Measurements from ENCODE around the gene TGM2. TPM values are rescaled to one million over a fixed set of nuclear protein-coding genes. Genes with fewer than 3 reads are reported as not detected.

TGM2 gene
- total RNA-seq, 2 experiments from 2014 or later = 0.06 to 0.27 TPM

- H3K9me3 Mint-ChIP-seq = no peaks in the 10 kb centered on the region
- H3K36me3 ChIP-seq (ENCODE audit: insufficient read depth, low read length) = no peaks in the 10 kb centered on the region
- no peak overlapping the region for H3K27ac ChIP-seq (ENCODE audit: low read depth in 1 of 2, low read length in 2 of 2)
- no peaks in the 10 kb centered on the region for H3K4me1 ChIP-seq (ENCODE audit: insufficient read depth, low read length)
- ChIA-PET CTCF (no interaction called here), POLR2A (no interaction called here)
- no peaks in the 10 kb centered on the region for H3K9me3 ChIP-seq (ENCODE audit: control insufficient read depth in 1 of 2, insufficient read depth in 1 of 2, low read length in 2 of 2)
- intact Hi-C loops (cut with DNase I, micrococcal nuclease) = no loop called here
- TF ChIP-seq CTCF (IDR thresholded peaks at IDR 0.05) = no peak
- peaks cover 20% of the 10 kb centered on the region for H3K27me3 Mint-ChIP-seq
- H3K4me3 Mint-ChIP-seq = no peak overlapping the region
- H3K4me1 Mint-ChIP-seq (ENCODE audit: low read depth) = no peaks in the 10 kb centered on the region
- no peak overlapping the region for H3K4me3 ChIP-seq (ENCODE audit: low read length)
- DNase-seq = no peak
- H3K36me3 Mint-ChIP-seq (ENCODE audit: low read depth) = no peaks in the 10 kb centered on the region
- no peak for ATAC-seq (ENCODE audit: poor library complexity)
- H3K27me3 ChIP-seq (ENCODE audit: control insufficient read depth in 1 of 2, insufficient read depth in 2 of 2, low read length in 2 of 2) = peaks cover 0 to 8% of the 10 kb centered on the region in 2 experiments
- H3K27ac Mint-ChIP-seq = no peak overlapping the region
These were observed 8.4 kb upstream of the TGM2 start for GRCh38 chr20:38173237-38174156.

GRCh38 chr20:38172408-38172807, 7.3 kb upstream of the TGM2 start:
- Histone ChIP-seq H3K27ac (ENCODE audit: low read depth in 1 of 2, low read length in 2 of 2) (no peak overlapping the region), H3K36me3 (ENCODE audit: insufficient read depth, low read length) (no peaks in the 10 kb centered on the region), H3K9me3 (ENCODE audit: control insufficient read depth in 1 of 2, insufficient read depth in 1 of 2, low read length in 2 of 2) (no peaks in the 10 kb centered on the region), H3K27me3 (ENCODE audit: control insufficient read depth in 1 of 2, insufficient read depth in 2 of 2, low read length in 2 of 2) (peaks cover 0 to 3% of the 10 kb centered on the region in 2 experiments), H3K4me3 (ENCODE audit: low read length) (no peak overlapping the region), H3K4me1 (ENCODE audit: insufficient read depth, low read length) (no peaks in the 10 kb centered on the region)
- DNase-seq = no peak
- no peak for TF ChIP-seq CTCF (IDR thresholded peaks at IDR 0.05)
- POLR2A ChIA-PET = no interaction called here
- Mint-ChIP-seq H3K27me3 (peaks cover 10% of the 10 kb centered on the region), H3K36me3 (ENCODE audit: low read depth) (no peaks in the 10 kb centered on the region), H3K27ac (no peak overlapping the region), H3K9me3 (no peaks in the 10 kb centered on the region), H3K4me3 (no peak overlapping the region), H3K4me1 (ENCODE audit: low read depth) (no peaks in the 10 kb centered on the region)
- intact Hi-C loops (cut with DNase I, micrococcal nuclease) = no loop called here
- CTCF ChIA-PET = no interaction called here
- ATAC-seq (ENCODE audit: poor library complexity) = no peak

- POLR2A ChIA-PET = no interaction called here
- TF ChIP-seq CTCF (IDR thresholded peaks at IDR 0.05) = no peak
- Mint-ChIP-seq H3K27me3 (peaks cover 8% of the 10 kb centered on the region), H3K27ac (no peak overlapping the region), H3K4me3 (no peak overlapping the region), H3K9me3 (no peaks in the 10 kb centered on the region), H3K4me1 (ENCODE audit: low read depth) (no peaks in the 10 kb centered on the region), H3K36me3 (ENCODE audit: low read depth) (no peaks in the 10 kb centered on the region)
- no peak for DNase-seq
- intact Hi-C loops (cut with DNase I, micrococcal nuclease) = no loop called here
- CTCF ChIA-PET = no interaction called here
- ATAC-seq (ENCODE audit: poor library complexity) = no peak
- H3K27me3 ChIP-seq (ENCODE audit: control insufficient read depth in 1 of 2, insufficient read depth in 2 of 2, low read length in 2 of 2) = peaks cover 0 to 3% of the 10 kb centered on the region in 2 experiments
- H3K27ac ChIP-seq (ENCODE audit: low read depth in 1 of 2, low read length in 2 of 2) = no peak overlapping the region
- no peaks in the 10 kb centered on the region for H3K9me3 ChIP-seq (ENCODE audit: control insufficient read depth in 1 of 2, insufficient read depth in 1 of 2, low read length in 2 of 2)
- H3K4me1 ChIP-seq (ENCODE audit: insufficient read depth, low read length) = no peaks in the 10 kb centered on the region
- no peak overlapping the region for H3K4me3 ChIP-seq (ENCODE audit: low read length)
- H3K36me3 ChIP-seq (ENCODE audit: insufficient read depth, low read length) = no peaks in the 10 kb centered on the region
These were observed 6.6 kb upstream of the TGM2 start for GRCh38 chr20:38171675-38172043.

All from CD4-positive, alpha-beta T cell (primary cell).